NB4 (cell line): ENCODE results near the gene TRIM22.

Experiments
- CTCF ChIP-seq: IDR thresholded peaks from one replicate; pipeline ENCODE4 v1.5.1; 2012; ENCODE audit warnings: low read depth, low read length
- POLR2A ChIP-seq: IDR thresholded peaks from 2 replicates; pipeline ENCODE4 v1.6.1; 2011; ENCODE audit warnings: mild to moderate bottlenecking; ENCODE audit not compliant: insufficient read length; ENCODE audit errors: extremely low read depth
- TF ChIP-seq, protein P1 (sequence below): IDR thresholded peaks from 2 replicates; pipeline ENCODE4 v1.6.1; 2011; ENCODE audit warnings: low read depth, low read length

DNA sequence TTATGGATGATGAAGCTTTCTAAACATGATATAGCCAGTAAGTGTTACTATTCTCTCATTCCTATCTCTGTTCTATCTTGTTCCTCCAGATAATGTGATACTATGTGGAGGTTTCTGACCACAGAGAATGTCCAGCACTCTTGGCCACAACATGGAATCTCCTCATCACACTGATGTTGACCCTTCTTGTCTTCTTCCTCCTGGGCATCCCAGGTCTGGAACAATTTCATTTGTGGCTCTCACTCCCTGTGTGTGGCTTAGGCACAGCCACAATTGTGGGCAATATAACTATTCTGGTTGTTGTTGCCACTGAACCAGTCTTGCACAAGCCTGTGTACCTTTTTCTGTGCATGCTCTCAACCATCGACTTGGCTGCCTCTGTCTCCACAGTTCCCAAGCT is 36.8 kb downstream of the TRIM22 start:
- TF ChIP-seq CTCF = no peak
- TF ChIP-seq, protein P1, sequence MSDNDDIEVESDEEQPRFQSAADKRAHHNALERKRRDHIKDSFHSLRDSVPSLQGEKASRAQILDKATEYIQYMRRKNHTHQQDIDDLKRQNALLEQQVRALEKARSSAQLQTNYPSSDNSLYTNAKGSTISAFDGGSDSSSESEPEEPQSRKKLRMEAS = no peak
- no peak for TF ChIP-seq POLR2A
